Smooth muscle cell of the brain vasculature (primary cell): ENCODE results near the gene SEC23B.

Experiments
- DNase-seq: peaks from one replicate; pipeline ENCODE4 v3.0.0-alpha.2; 2012; ENCODE audit warnings: low read depth, low spot score

Gene SEC23B

DNA sequence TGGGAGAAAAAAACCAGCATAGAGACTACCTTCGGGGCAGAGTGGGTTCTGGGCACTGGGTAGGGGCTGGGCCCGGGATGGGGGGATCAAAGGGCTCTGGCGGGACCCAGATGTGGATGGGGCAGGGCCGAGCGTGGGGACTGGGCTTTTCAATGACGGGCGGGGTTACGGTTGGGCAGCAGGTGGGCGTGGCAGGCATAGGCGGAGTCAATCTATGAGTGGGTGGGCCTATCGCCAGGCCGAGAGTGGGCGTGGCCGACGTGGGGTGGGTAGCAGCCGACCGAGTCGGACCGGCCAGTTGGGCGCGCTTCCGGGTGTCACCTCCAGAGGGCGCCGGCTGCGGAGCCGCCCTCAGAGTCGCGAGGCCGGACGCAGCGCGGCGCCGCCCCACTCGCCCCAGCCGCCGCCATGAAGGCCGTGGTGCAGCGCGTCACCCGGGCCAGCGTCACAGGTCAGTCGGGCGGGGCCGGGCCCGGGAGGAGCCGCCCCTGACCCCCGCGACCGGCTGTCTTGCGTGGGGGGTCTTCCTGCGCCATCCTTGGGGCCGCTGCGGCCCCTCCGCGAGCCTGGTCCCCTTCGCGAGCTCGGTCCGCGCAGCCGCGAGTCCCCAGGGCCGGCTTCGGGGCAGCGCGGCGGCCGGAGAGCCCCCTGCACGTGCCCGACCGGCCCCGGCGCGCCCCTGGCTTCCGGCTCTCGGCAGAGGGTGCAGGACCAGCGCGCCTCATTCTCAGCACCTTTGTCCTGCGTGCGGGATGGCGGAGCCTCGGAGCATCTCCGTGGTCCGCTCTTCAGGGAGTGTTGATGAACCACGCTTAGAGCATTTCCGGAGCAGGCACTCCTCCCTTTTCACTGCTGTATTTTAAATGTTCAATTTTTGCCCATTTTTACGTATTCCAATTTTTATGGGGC is 80.2 kb downstream of the SEC23B start, which contains the start of gene DTD1:
TSS of gene DTD1 (plus strand) at position 390 of the 909 bp plus-strand sequence. CDS start at position 409, 19 bp downstream.
- DNase-seq, result peak; percentile 46

DNA sequence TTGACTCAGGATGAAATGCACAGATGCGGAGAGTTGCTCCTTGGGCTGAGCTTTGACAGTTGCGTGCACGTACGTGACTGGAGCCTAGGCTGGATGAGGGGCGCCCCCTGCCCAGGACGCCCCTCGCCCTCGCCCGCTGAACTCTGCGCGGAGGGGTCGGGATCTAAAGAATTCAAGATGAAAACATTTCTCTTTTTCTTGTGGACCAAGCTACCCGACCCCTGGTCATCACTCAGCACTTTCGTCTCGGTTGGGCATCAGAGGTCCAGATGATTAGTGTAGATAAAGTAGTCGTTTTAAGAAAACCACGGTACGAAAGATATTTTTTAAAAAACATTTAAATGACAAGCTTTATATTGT is 80.8 kb downstream of the SEC23B start:
- DNase-seq, result no peak

DNA sequence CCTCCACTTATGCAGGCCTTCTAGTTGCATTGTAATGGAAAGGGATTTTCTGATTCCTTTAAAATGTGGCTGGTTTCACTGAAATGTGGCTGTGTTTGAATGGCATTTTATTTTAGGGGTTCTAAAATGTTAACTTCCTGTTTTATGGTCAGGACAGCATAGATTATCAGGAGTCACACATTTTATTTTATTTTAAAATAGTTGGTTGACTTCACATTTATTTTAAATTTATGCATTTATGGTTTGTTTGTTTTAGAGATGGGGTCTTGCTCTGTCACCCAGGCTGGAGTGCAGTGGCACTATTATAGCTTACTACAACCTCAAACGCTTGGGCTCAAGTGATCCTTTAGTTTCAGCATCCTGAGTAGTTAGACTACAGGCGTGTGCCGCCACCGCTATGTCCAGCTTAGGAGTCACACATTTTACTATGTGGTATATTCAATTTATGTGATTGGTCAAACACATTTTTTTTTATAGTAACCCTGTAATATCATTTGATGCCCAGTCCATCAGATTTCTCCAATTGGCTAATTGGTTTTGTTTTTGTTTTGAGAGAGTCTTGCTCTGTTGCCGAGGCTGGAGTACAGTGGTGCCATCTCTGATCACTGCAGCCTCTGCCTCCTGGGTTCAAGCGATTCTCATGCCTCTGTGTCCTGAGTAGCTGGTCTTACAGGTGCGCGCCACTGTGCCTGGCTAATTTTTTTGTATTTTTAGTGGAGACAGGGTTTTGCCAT is 82.4 kb downstream of the SEC23B start:
- no peak for DNase-seq

DNA sequence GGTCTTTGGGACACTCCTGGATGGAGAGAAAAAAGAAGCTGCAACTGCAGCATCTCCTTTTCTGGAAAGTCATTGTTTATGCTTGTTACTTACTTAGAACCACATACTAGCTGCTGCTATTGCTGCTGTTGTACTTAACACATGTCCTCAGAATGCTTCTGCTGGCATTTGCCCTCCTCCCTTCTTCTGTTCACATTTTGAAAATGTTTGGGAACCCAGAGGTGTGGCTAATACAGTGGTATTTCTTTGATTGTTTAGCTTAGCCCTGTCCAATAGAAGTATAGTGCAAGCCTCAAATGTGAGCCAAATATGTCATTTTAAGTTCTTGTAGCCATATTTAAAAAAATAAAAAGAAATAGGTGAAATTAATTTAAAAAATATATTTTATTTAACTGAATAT is 88.5 kb downstream of the SEC23B start:
- DNase-seq, result no peak

DNA sequence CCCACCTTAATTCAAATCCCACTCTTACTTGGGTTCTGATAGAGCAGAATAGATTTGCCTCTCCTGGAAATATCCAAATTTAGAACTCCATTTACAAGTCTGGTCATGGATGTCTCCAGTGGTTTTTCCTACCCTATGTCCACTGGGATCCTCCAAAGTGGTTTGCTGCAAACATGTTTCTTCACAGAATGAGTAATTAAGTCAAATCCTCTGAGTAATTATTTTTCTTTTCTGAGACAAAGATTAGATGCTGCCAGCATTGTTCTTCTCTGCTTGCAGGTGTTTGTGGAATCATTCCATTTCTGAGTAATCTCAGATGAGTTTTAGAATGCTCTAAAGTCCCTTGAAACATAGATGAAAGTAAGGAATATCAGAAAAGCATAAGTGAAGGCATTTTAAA is 102.0 kb downstream of the SEC23B start:
- DNase-seq, result no peak
